SK-N-MC (cell line): ENCODE results near the gene HOXA1.

Experiments used
- DNase-seq: peaks from one replicate; pipeline ENCODE4 v3.0.0-alpha.2; 2011; ENCODE audit warnings: low read depth, low spot score
- H3K27ac ChIP-seq: fragments of 200-600 bp; sonication (generic); 2 replicates; pipeline ENCODE4 v1.5.1; 2016; ENCODE audit warnings: mixed run types
- H3K36me3 ChIP-seq: fragments of 200-600 bp; sonication (generic); 2 replicates; pipeline ENCODE4 v1.6.1; 2017; ENCODE audit warnings: antibody characterized with exemption, low read length, mixed read lengths; ENCODE audit not compliant: insufficient read depth
- H3K4me3 ChIP-seq: fragments of 200-600 bp; sonication (generic); 2 replicates; pipeline ENCODE4 v1.5.1; 2016
- H3K9ac ChIP-seq: fragments of 200-600 bp; sonication (generic); 2 replicates; pipeline ENCODE4 v1.8.0; 2017; ENCODE audit warnings: mixed run types, mixed read lengths; ENCODE audit not compliant: insufficient read length
- H3K9me3 ChIP-seq: fragments of 200-600 bp; sonication (generic); 2 replicates; pipeline ENCODE4 v1.6.1; 2017; ENCODE audit warnings: low read depth, mild to moderate bottlenecking, antibody characterized with exemption, low read length, moderate library complexity, mixed read lengths
- EZH2 ChIP-seq: fragments of 200-600 bp; sonication (generic); IDR thresholded peaks from one replicate; pipeline ENCODE4 v1.6.1; 2017; ENCODE audit warnings: antibody characterized with exemption
- FOXP2 ChIP-seq: optimal IDR thresholded peaks from 2 replicates; pipeline ENCODE3; 2011; ENCODE audit warnings: mild to moderate bottlenecking, moderate library complexity; ENCODE audit not compliant: insufficient read depth; ENCODE audit errors: extremely low read length, control extremely low read depth
- POLR2AphosphoS5 ChIP-seq: IDR thresholded peaks from 2 replicates; pipeline ENCODE4 v1.6.1; 2012; ENCODE audit warnings: mild to moderate bottlenecking, low read depth, low read length, borderline replicate concordance

The HOXA1 gene

DNA sequence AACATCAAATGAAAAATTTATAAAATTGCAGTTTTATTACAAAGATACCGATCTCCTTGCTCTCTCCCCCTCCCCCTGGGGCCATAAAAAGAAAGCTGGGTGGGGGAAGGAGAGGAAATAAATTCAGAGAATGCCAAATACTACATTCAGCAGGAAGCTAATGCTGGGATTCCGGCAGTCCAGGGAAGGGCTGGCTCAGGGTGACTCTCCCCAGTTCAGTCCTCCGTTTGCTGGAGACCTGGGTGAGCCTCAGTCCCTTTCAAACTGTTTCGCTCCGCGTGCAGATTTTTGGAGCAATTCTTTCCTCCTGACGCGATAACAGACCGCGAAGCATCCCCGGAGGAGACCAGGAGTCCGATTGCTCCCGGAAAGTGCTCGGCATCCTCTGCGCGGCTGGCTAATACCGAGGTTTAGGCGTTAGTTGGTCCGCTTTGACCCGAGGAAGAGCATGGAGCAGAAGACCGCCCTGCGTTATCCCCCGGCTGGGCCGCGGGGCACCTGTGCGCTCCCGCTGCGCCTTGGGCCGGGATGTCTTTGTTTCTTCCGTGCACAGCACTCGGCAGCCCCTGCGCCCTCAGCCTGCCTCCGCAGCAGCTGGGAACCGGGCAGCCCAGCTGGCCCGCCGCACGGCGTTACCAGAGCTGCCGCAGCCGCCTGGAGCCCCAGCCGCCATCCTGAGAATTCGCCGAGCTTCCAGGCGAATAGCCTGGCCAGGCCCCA lies 10.5 kb upstream of the HOXA1 start:
- Histone ChIP-seq H3K27ac (no peak overlapping the region), H3K9ac (no peak overlapping the region), H3K9me3 (no peaks in the 10 kb centered on the region), H3K36me3 (no peaks in the 10 kb centered on the region), H3K4me3 (no peak overlapping the region)
- TF ChIP-seq EZH2 (no peak), FOXP2 (no peak), POLR2AphosphoS5 (no peak)
- no peak for DNase-seq

DNA sequence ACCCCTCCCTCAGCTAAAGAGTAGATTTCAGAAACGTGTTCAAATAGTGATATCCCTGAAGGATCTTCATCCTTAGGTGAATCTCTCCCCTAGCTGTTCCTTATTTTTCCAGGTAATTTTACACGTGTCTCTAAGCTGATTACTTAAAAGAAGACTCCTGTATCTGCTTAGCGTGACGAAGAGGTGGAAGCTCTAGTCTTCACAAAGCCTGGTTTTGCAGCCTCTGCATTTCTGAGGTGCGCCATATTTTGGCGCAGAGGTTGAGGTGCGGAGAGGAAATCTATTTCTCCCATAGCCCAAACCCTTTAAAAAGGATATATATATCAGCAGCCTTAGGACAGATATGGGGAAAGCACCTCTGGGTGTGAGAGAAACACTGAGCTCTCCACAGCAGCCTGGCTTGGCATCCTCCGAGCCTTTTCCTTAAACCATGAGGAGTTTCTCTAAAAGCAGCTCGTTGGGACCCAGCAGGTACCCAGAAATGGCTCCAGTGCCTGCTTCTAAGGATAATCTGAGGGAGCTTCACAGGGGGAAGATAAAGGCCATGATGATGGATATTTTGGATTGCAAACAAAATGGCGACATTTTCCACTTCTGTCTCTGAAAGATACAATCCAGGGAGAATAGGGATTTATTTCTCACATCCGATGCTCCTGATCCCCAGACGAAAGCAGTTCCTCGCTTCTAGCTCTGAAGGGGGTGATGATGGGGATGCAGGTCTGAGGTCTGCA lies 9.7 kb upstream of the HOXA1 start:
- no peaks in the 10 kb centered on the region for H3K36me3 ChIP-seq
- no peak overlapping the region for H3K27ac ChIP-seq
- no peak overlapping the region for H3K9ac ChIP-seq
- no peak overlapping the region for H3K4me3 ChIP-seq
- TF ChIP-seq FOXP2 (no peak), EZH2 (no peak), POLR2AphosphoS5 (no peak)
- DNase-seq, result no peak
- H3K9me3 ChIP-seq, result no peaks in the 10 kb centered on the region

DNA sequence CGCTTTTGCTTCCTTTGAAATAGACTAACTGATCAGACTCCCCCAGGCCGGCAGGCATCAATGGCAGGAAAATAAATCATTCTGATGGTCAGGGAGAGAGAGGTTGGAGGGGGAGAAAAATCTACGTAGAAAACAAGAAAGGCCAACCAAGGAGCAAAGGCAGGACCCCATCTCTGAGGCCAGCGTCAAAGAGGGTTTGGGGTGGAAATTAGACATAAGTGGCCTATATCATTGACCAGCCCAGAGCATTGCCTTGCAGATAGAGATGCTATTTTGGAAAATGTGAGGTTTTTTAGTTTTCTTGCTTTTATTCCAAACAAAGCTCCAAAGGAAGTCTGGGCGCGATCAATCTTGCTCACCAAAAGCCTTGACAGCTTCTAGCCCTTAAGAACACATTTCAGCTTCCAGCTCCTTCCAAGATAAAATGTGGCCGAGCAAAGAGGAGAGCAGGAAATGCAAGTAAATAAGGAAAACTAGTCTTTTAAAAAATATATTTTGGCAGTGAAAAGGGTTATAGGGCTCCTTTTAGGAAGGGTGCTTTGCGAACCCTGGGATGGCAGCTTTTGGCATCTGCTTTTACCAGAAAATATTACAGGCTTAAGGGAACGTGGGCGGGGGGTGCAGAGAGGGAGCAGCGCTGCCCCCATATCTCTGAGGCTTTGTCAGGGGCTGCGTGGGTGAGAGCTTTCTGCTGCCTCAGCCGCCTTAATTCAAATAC lies 8.7 kb upstream of the HOXA1 start:
- Histone ChIP-seq H3K4me3 (no peak overlapping the region), H3K9me3 (no peaks in the 10 kb centered on the region), H3K27ac (no peak overlapping the region), H3K36me3 (no peaks in the 10 kb centered on the region), H3K9ac (no peak overlapping the region)
- DNase-seq, result no peak
- TF ChIP-seq POLR2AphosphoS5 (no peak), EZH2 (no peak), FOXP2 (no peak)

DNA sequence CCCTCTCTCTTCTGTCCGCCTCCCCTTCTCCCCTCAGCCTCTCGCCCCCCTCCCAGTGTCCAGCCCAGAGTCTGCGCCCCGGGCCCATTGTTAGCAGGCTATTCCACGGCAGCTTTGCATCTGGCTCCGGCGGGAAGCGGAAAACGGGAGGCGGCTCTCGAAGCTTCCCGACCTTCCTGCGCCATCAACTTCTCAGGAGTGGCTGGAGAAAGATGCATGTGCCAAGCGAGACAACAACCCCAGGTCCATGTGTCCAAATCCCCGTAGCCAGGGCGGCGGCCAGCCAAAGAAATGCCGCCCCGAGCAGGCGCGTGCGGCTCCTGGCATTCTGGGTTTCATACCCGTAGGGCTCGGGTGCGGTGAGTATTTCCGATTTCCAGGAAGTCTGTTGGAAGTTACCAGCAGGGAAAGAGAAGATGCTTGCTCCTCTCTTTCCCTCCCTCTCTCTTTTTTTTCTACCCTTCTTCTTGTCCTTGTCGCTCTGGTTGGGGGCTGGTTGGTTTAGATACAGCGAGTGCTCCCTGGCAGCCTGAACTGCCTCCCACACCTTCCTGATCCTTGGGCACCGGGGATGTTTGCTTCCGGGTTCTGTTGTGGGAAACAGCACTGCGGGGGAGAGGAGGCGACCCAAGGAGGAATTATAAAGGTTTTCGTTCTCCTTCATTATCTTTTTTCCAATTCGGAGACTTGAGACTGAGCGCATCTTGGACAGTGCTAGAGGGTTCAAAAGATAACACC lies 7.9 kb upstream of the HOXA1 start:
- Histone ChIP-seq H3K9me3 (no peaks in the 10 kb centered on the region), H3K27ac (no peak overlapping the region), H3K9ac (no peak overlapping the region), H3K36me3 (no peaks in the 10 kb centered on the region), H3K4me3 (peak overlapping the region; percentile 21)
- TF ChIP-seq EZH2 (peak; percentile 98), POLR2AphosphoS5 (no peak)
- no peak for DNase-seq

DNA sequence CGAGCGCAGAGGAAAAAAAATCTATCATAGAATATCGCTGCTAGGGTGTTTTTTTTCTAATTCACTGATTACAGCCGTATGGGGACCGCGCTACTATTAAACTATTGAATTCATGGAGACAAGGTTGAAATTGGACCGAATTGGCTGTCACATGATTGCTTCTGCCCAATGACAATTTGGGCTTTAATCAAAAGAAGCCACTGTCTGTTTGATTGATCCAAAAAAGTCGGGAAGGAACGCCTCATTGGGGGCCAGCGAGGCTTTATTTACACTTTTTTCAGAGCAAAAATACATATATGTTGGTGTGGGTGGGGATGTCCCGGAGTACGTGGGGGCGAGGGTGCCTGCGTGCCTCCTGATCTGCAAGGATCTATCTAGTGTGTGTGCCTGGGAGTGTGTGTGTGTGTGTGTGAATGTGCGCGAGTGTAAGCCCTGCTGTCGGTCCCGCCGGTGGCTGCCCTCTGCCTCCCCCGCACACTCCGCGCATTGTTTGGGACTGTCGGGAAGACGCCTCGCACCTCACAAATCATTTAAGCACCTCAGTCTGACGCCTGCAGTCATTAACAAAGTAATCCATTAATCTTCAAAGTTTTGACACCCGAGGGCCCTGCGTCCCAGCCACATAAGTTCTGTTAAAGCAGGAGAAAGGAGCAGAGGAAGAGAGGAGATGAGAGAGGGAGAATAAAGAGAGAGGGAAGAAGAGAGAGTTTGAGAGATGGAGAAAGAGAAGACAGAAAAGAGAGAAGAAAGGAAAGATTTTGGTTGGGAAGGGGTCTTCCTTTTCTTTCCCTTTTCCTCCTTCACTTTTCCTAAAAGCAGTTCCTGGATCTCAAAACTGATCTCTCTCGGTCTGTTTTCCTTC lies 7.0 kb upstream of the HOXA1 start, which contains the start of gene HOXA2:
Gene HOXA2 (minus strand): TSS at position 103 of the 862 bp plus-strand sequence. CDS start 183 bp downstream, outside the sequence.
- no peak within 1 kb of the TSS for H3K27ac ChIP-seq
- peak within 1 kb of the TSS; percentile 67 for H3K4me3 ChIP-seq
- H3K9ac ChIP-seq, result no peak within 1 kb of the TSS
- no peaks in the 10 kb centered on the region for H3K9me3 ChIP-seq
- TF ChIP-seq POLR2AphosphoS5, result no peak
- TF ChIP-seq EZH2, result peak; percentile 11
- no peak for DNase-seq
- H3K36me3 ChIP-seq, result no peaks in the 10 kb centered on the region

DNA sequence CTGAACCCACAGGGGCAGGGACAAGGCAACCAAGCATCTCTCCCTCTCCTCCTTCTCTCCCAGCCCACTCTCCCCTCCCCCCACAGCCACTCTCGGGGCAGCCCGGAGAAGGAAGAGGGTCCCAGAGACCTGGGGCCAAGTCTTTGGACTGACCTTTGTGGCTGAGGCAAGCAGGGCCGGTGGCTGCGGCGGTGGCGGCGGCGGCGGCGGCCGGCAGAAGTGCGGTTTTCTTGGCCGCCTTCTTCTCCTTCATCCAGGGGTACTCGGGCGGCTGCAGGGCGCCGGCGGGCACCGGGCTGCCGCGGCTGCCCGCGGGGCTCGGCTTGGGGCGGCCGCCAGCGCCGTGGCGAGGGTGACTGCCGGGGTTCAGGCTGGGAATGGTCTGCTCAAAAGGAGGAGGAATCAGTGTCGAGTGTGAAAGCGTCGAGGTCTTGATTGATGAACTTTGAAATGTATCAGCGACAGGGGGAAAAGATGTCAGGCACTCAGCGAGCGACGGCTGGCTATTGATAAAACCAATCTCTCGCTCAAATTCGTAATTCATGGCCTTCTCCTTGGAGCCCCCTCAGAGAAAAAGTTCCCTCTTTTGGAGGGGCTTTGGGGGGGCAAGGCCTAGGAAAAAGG lies 6.3 kb upstream of the HOXA1 start:
- TF ChIP-seq POLR2AphosphoS5 (no peak), EZH2 (no peak), FOXP2 (no peak)
- no peak for DNase-seq
- Histone ChIP-seq H3K9me3 (no peaks in the 10 kb centered on the region), H3K9ac (no peak overlapping the region), H3K4me3 (peak overlapping the region; percentile 67; the same call in 1 of the 2 replicates), H3K36me3 (no peaks in the 10 kb centered on the region), H3K27ac (no peak overlapping the region)
